ENCODE data around the gene SHQ1.

Gene SHQ1

GRCh38 chr3:72816862-72817355, 31.3 kb downstream of the SHQ1 start:
- TF ChIP-seq ZNF174 (tag by site-specific recombination; IDR thresholded peaks at IDR 0.05) = no peak
- no peak for TF ChIP-seq ZNF660 (tag by site-specific recombination; IDR thresholded peaks at IDR 0.05)
- TF ChIP-seq ZNF239 (tag by site-specific recombination; IDR thresholded peaks at IDR 0.05) = no peak
- no peak for TF ChIP-seq GLI4 (tag by site-specific recombination; IDR thresholded peaks at IDR 0.05)
- no peak for TF ChIP-seq ZNF654 (tag by site-specific recombination; IDR thresholded peaks at IDR 0.05; ENCODE audit: low read depth)
- no peak for TF ChIP-seq ZNF701 (tag by site-specific recombination; IDR thresholded peaks at IDR 0.05)
- TF ChIP-seq ZNF423 (tag by site-specific recombination; IDR thresholded peaks at IDR 0.05) = no peak
- no peak for TF ChIP-seq ZBTB1 (tag by site-specific recombination; IDR thresholded peaks at IDR 0.05)
- no peak for TF ChIP-seq ZBTB7A (tag by site-specific recombination; IDR thresholded peaks at IDR 0.05; ENCODE audit: low read depth)
- no peak for TF ChIP-seq MZF1 (tag by site-specific recombination; IDR thresholded peaks at IDR 0.05; ENCODE audit: borderline replicate concordance)
- no peak for TF ChIP-seq ZNF366 (tag by site-specific recombination; conservative IDR thresholded peaks at IDR 0.05)
- TF ChIP-seq ZFP41 (tag by site-specific recombination; IDR thresholded peaks at IDR 0.05; ENCODE audit: borderline replicate concordance) = no peak
- no peak for TF ChIP-seq ZNF221 (tag by site-specific recombination; IDR thresholded peaks at IDR 0.05; ENCODE audit: borderline replicate concordance)
- no peak for TF ChIP-seq ZNF16 (tag by site-specific recombination; IDR thresholded peaks at IDR 0.05; ENCODE audit: low read depth)
- TF ChIP-seq SP2 (tag by site-specific recombination; IDR thresholded peaks at IDR 0.05) = no peak
- TF ChIP-seq ZNF529 (tag by site-specific recombination; IDR thresholded peaks at IDR 0.05; ENCODE audit: insufficient replicate concordance) = no peak
- TF ChIP-seq ZNF621 (tag by site-specific recombination; IDR thresholded peaks at IDR 0.05) = no peak
- Histone ChIP-seq H3K4me1 (ENCODE audit: control insufficient read depth, insufficient read depth, low read length) (peaks cover 10% of the 10 kb centered on the region; the same call in 1 of the 2 replicates), H3K36me3 (ENCODE audit: control insufficient read depth in 2 of 2, insufficient read depth in 1 of 2, low read length in 2 of 2) (peaks cover 0 to 3% of the 10 kb centered on the region in 2 experiments; a peak in 1 of 3 replicates), H3K27ac (ENCODE audit: extremely low read depth, low read depth, low read length) (no peak overlapping the region), H3K4me3 (ENCODE audit: low read depth, low read length) (no peak overlapping the region), H3K9me3 (ENCODE audit: control insufficient read depth, insufficient read depth, low read depth, low read length) (no peaks in the 10 kb centered on the region)
- CTCF ChIA-PET = no interaction called here
- POLR2A ChIA-PET = no interaction called here

GRCh38 chr3:72814308-72814707, 33.9 kb downstream of the SHQ1 start:
- TF ChIP-seq BCL11B (tag by site-specific recombination; IDR thresholded peaks at IDR 0.05; ENCODE audit: low read depth) (no peak), HIC1 (tag by site-specific recombination; IDR thresholded peaks at IDR 0.05) (no peak), SALL2 (tag by site-specific recombination; IDR thresholded peaks at IDR 0.05; ENCODE audit: borderline replicate concordance) (no peak), ZNF132 (tag by site-specific recombination; IDR thresholded peaks at IDR 0.05; ENCODE audit: borderline replicate concordance) (no peak), ZNF114 (tag by site-specific recombination; IDR thresholded peaks at IDR 0.05) (no peak), ZNF623 (tag by site-specific recombination; IDR thresholded peaks at IDR 0.05) (no peak), ZNF26 (tag by site-specific recombination; IDR thresholded peaks at IDR 0.05) (no peak), RBAK (tag by site-specific recombination; IDR thresholded peaks at IDR 0.05) (no peak), ZBTB26 (tag by site-specific recombination; optimal IDR thresholded peaks at IDR 0.05) (no peak)
- Histone ChIP-seq H3K27ac (ENCODE audit: extremely low read depth, low read depth, low read length) (no peak overlapping the region), H3K4me1 (ENCODE audit: control insufficient read depth, insufficient read depth, low read length) (no peaks in the 10 kb centered on the region), H3K36me3 (ENCODE audit: control insufficient read depth in 2 of 2, insufficient read depth in 1 of 2, low read length in 2 of 2) (peaks cover 0 to 3% of the 10 kb centered on the region in 2 experiments; a peak in 1 of 3 replicates), H3K9me3 (ENCODE audit: control insufficient read depth, insufficient read depth, low read depth, low read length) (no peaks in the 10 kb centered on the region), H3K4me3 (ENCODE audit: low read depth, low read length) (no peak overlapping the region)
- CTCF ChIA-PET = interaction anchor here (0.5 to 1.7 kb wide), 3 partner anchors 8 to 109 kb away, joined by 3 to 4 read pairs (median 3); no protein-coding TSS in a partner anchor
- POLR2A ChIA-PET = no interaction called here

Measured in HEK293 (cell line).